ENCODE measurements around the gene DOK6.

- TF ChIP-seq CTCF (IDR thresholded peaks at IDR 0.05 in 8 of 11, conservative IDR thresholded peaks at IDR 0.05 in 3 of 11): no peak
- TF ChIP-seq POLR2A (IDR thresholded peaks at IDR 0.05): no peak
- no peak for TF ChIP-seq POLR2AphosphoS5 (IDR thresholded peaks at IDR 0.05)
Observed at GRCh38 chr18:69789794-69790193, 389.1 kb downstream of the DOK6 start.

All from spleen (tissue), 7 donors.